Loucy (cell line): ENCODE results near the gene ABCC11.

Experiments
- H2AFZ ChIP-seq: fragments of 200-600 bp; sonication (generic); 2 replicates; pipeline ENCODE4 v1.6.0; 2016; ENCODE audit warnings: antibody characterized with exemption, mild to moderate bottlenecking, low read length, moderate library complexity
- H3F3A ChIP-seq: fragments of 200-600 bp; 2 replicates; pipeline ENCODE4 v1.6.0; 2016; ENCODE audit warnings: antibody characterized with exemption, low read depth, mild to moderate bottlenecking
- H3K27me3 ChIP-seq: fragments of 200-600 bp; sonication (generic); 2 replicates; pipeline ENCODE4 v1.6.1; 2014; ENCODE audit warnings: low read length, mild to moderate bottlenecking; ENCODE audit not compliant: insufficient read depth, poor library complexity, severe bottlenecking
- H3K36me3 ChIP-seq: fragments of 200-600 bp; sonication (generic); 2 replicates; pipeline ENCODE4 v1.6.1; 2016; ENCODE audit warnings: low read length; ENCODE audit not compliant: insufficient read depth
- H3K4me1 ChIP-seq: fragments of 200-600 bp; sonication (generic); 2 replicates; pipeline ENCODE4 v1.5.1; 2014; ENCODE audit warnings: low read length, mild to moderate bottlenecking; ENCODE audit not compliant: insufficient read depth, poor library complexity, severe bottlenecking
- H3K4me2 ChIP-seq: fragments of 200-600 bp; sonication (generic); 2 replicates; pipeline ENCODE4 v1.6.0; 2014; ENCODE audit warnings: antibody characterized with exemption, low read length, low read depth, mild to moderate bottlenecking; ENCODE audit not compliant: poor library complexity, severe bottlenecking
- H3K4me3 ChIP-seq: fragments of 200-600 bp; sonication (generic); 2 replicates; pipeline ENCODE4 v1.5.1; 2014; ENCODE audit warnings: low read length, mild to moderate bottlenecking, mixed read lengths; ENCODE audit not compliant: poor library complexity, severe bottlenecking
- H3K79me2 ChIP-seq: fragments of 200-600 bp; sonication (generic); 2 replicates; pipeline ENCODE4 v1.6.1; 2014; ENCODE audit warnings: low read length; ENCODE audit not compliant: insufficient read depth
- H3K9ac ChIP-seq: fragments of 200-600 bp; sonication (generic); 2 replicates; pipeline ENCODE4 v1.6.0; 2014; ENCODE audit warnings: mild to moderate bottlenecking, low read depth, low read length, moderate library complexity; ENCODE audit not compliant: poor library complexity, severe bottlenecking
- H3K9me2 ChIP-seq: fragments of 200-600 bp; sonication (generic); replicated peaks from 2 replicates; pipeline ENCODE4 v1.6.1; 2016; ENCODE audit warnings: low read depth, low read length, mixed read lengths
- H3K9me3 ChIP-seq: fragments of 200-600 bp; sonication (generic); 2 replicates; pipeline ENCODE4 v1.6.1; 2014; ENCODE audit warnings: mild to moderate bottlenecking, antibody characterized with exemption, low read length, low read depth; ENCODE audit not compliant: insufficient read depth
- H4K20me1 ChIP-seq: fragments of 200-600 bp; sonication (generic); 2 replicates; pipeline ENCODE4 v1.6.0; 2014; ENCODE audit warnings: antibody characterized with exemption, low read length, mild to moderate bottlenecking; ENCODE audit not compliant: insufficient read depth, poor library complexity, severe bottlenecking
- CTCF ChIP-seq: fragments of 200-600 bp; sonication (generic); conservative IDR thresholded peaks from 2 replicates; pipeline ENCODE4 v1.5.1; 2014; ENCODE audit warnings: mild to moderate bottlenecking, antibody characterized with exemption, low read length
- EZH2phosphoT487 ChIP-seq: fragments of 200-600 bp; IDR thresholded peaks from 2 replicates; pipeline ENCODE4 v1.6.1; 2018; ENCODE audit warnings: antibody characterized with exemption, mild to moderate bottlenecking, moderate library complexity, borderline replicate concordance

Gene ABCC11

GRCh38 chr16:48125888-48126287 is 121.5 kb downstream of the ABCC11 start:
- H4K20me1 ChIP-seq, result no peaks in the 10 kb centered on the region
- H3K36me3 ChIP-seq, result no peaks in the 10 kb centered on the region
- H3K4me3 ChIP-seq, result no peak overlapping the region
- no peaks in the 10 kb centered on the region for H3K79me2 ChIP-seq
- no peak overlapping the region for H3K9ac ChIP-seq
- no peak for TF ChIP-seq EZH2phosphoT487
- no peak for TF ChIP-seq CTCF
- H2AFZ ChIP-seq, result no peak overlapping the region
- H3K4me1 ChIP-seq, result no peaks in the 10 kb centered on the region
- no peaks in the 10 kb centered on the region for H3K9me3 ChIP-seq
- H3K4me2 ChIP-seq, result no peak overlapping the region
- H3F3A ChIP-seq, result no peaks in the 10 kb centered on the region
- no peaks in the 10 kb centered on the region for H3K9me2 ChIP-seq
- no peaks in the 10 kb centered on the region for H3K27me3 ChIP-seq

GRCh38 chr16:48124266-48124665 is 123.1 kb downstream of the ABCC11 start:
- no peak overlapping the region for H3K4me2 ChIP-seq
- no peak overlapping the region for H2AFZ ChIP-seq
- H3K9me2 ChIP-seq, result no peaks in the 10 kb centered on the region
- H3K9me3 ChIP-seq, result no peaks in the 10 kb centered on the region
- no peaks in the 10 kb centered on the region for H3F3A ChIP-seq
- no peaks in the 10 kb centered on the region for H3K79me2 ChIP-seq
- no peaks in the 10 kb centered on the region for H3K36me3 ChIP-seq
- no peak overlapping the region for H3K4me3 ChIP-seq
- no peaks in the 10 kb centered on the region for H3K27me3 ChIP-seq
- H3K4me1 ChIP-seq, result no peaks in the 10 kb centered on the region
- no peaks in the 10 kb centered on the region for H4K20me1 ChIP-seq
- no peak overlapping the region for H3K9ac ChIP-seq
- TF ChIP-seq EZH2phosphoT487, result no peak
- no peak for TF ChIP-seq CTCF

- no peaks in the 10 kb centered on the region for H3K4me1 ChIP-seq
- H3K36me3 ChIP-seq, result no peaks in the 10 kb centered on the region
- H3F3A ChIP-seq, result no peaks in the 10 kb centered on the region
- no peak overlapping the region for H2AFZ ChIP-seq
- H3K79me2 ChIP-seq, result no peaks in the 10 kb centered on the region
- H3K4me2 ChIP-seq, result no peak overlapping the region
- TF ChIP-seq CTCF, result no peak
- no peak overlapping the region for H3K4me3 ChIP-seq
- H3K9me3 ChIP-seq, result no peaks in the 10 kb centered on the region
- no peaks in the 10 kb centered on the region for H4K20me1 ChIP-seq
- no peaks in the 10 kb centered on the region for H3K27me3 ChIP-seq
- no peaks in the 10 kb centered on the region for H3K9me2 ChIP-seq
- no peak overlapping the region for H3K9ac ChIP-seq
These were observed 124.1 kb downstream of the ABCC11 start for GRCh38 chr16:48123104-48123788.
